GM18517 (cell line): ENCODE results near the gene FCHSD2.

Experiments used
- ATAC-seq: cut with Tn5 transposase; IDR thresholded peaks from one replicate; pipeline ENCODE4 v1.9.1; 2021; ENCODE audit warnings: mild to moderate bottlenecking, moderate library complexity; ENCODE audit not compliant: unreplicated experiment

FCHSD2 gene

DNA sequence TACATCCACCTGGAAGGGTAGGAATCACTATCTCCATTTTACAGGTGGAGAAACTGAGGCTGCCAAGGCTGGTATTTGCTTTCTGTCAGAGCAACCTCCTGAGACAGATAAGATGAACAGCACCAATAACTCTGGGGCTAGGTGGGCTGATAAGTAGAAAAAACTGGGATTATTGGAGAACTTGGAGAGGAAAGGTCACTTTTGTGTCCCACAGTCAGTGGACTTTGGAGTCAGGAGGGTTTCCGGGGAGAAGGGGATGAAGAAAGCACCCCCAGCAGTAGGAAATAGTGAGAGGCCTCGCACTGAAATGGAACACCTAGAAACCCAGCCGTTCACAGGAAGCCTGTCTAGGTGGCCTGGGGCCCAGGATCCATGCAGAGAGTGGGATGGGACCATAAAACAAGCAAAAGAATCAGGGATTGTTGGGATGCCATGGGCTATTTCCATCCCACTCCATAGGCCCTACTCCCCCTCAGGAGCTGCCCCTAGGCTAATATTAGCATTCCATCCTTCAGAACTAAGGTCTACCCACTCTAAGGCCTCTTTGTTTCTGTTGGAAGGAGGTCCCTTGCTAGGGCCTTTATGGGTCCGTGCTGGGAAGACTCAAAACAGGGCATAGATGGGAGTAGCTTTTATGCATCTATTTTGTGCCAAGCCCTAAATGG, 31.0 kb upstream of the FCHSD2 start:
- no peak for ATAC-seq

GRCh38 chr11:73171436-73172161, 29.5 kb upstream of the FCHSD2 start:
- no peak for ATAC-seq

GRCh38 chr11:73170140-73170539, 28.0 kb upstream of the FCHSD2 start:
- ATAC-seq: no peak

DNA sequence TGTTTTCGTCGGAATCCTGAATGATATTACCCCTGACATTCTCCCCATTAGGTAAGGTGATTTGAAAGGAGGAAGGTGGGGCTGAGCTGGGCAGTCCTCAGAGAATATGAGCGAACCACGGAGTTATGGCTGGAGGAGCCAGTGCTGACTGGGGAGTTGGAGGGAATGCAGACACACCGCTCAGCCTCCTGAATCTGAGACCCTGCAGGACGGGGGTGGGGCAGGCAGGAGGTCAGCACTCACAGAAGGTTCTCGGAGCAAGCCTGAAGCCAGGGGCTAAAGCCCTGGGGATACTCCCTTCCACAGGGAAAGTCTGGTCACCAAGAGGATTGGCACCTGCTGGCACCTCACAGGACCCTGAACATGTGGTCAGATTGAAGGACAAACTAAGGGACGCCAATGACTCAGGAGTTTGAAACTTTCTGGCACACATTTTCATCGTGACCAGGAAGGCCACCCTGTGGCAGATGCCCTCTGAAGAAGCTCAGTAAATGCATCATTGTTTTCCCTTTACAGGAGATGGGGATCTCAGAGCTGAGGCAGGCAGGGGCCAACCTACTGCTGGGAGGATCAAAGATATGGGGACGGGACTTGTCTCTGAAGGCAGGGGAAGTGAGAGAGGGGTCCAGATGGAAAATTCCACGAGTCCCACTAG, 26.9 kb upstream of the FCHSD2 start:
- ATAC-seq: no peak

DNA sequence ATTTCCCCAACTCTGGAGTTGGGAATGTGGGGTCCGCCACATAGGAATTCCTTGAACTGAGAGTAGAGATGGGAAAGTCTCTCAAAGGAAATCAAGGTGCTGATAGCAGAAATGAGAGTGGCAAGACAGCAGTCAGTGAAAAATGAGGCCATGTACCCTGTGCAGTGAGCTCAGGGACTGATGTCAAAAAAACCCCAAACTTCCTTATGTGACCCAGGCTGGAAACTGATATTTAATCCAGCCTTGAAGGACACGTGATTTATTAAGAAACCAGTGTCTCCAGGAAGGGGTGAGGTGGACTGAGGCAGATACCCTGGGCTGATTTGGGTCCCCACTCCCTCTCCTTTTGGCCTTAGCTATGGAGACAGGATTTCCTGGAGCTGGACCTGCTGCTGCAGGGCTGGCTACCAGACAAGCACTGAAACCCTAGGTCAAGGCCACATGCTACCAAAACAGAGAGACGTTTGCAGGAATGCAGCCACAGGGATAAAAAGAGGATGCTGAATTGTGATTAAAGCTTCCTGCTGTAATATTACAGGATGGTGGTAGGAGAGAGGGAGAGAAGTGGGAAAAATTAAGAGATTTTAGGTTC, 25.3 kb upstream of the FCHSD2 start:
- no peak for ATAC-seq

DNA sequence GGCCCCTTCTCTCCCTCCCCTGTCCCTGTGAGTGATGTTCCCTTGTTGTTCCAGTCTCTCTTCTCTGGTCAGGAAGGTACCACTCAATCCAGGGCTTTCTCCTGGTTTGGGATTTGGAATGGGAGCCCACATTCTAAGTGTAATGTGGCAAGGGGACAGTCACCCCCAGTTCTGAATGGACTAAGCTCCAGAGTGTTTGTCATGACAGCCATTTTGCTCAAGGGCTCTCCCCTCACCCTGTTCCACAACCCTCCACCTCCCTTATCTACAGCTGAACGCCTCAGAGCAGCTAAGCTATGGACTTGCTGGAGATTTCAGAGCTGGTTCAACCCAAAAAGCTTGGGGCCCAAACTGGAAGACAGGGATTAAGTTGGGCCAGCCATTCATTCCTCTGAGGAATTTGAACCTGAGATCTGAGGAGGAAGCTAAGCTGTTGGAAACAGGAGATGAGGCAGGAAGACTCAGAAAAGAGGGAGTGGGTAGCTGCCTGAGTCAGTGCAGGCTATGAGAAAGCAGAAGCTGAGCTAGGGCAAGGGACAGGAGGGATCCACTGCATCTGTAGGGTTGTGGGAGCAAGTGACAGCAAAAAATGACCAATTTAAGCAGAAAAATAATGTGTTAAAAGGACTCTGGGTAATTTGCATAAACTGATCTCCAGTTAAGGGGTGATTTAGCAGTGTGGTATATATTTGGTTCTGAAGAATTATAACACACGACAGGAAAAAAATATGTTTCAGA, 22.9 kb upstream of the FCHSD2 start:
- no peak for ATAC-seq

GRCh38 chr11:73163638-73164174, 21.6 kb upstream of the FCHSD2 start:
- ATAC-seq: no peak

- no peak for ATAC-seq
These were observed 20.1 kb upstream of the FCHSD2 start for GRCh38 chr11:73162196-73162740.

GRCh38 chr11:73160005-73160760, 18.1 kb upstream of the FCHSD2 start:
- ATAC-seq: no peak

DNA sequence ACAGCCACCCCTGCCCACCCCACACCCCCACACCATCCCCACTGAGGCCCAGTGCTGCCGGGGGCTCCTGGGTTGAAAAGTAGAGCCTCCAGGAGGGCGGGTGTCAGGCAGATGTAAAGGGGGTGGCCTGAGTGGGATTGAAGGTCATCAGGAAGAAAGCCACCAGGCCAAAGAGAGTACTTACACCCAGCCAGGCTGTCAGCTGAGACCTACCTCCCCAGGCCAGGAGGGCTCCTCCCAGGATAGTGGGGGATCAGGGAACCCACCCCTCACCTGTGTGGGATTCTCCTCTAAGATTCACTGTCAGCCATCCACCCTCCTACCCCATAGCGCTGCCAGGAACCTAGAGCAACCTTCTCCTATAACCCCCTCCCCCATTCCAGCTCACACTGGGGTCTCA, 17.2 kb upstream of the FCHSD2 start:
- no peak for ATAC-seq

DNA sequence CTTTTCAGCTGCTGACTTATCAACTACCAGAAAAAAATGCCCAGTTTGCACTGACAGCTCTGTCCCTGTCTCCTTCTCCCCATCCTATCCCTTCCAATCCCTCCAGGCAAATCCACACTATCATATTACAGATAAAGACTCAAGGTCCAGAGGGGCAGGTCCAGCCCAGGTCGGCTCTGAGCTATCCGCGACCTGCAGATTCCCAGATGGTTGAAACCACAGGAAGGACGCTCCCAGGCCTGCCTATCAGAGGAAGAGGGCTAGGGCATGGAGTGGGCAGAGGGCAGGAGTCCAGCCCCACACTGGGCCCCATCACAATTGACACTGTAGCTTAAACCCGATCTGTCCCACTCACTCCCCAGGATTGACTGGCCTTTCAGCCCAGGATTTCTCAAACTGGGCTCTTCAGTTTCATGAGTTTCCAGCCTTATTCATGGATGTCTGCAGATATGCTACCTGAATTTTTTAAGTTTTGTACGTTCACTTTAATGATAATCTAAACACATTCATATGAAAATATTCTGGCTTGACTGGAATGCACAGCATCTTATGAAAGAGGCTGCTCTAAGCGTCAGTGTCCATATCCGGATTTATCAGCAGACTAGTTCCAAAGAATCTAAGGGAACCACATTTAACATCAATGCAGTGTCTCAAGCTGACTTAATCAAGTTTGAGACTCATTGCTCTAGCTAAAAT, 16.4 kb upstream of the FCHSD2 start:
- ATAC-seq: no peak

- ATAC-seq: peak; percentile 28
These were observed 15.2 kb upstream of the FCHSD2 start for GRCh38 chr11:73157101-73158010.

DNA sequence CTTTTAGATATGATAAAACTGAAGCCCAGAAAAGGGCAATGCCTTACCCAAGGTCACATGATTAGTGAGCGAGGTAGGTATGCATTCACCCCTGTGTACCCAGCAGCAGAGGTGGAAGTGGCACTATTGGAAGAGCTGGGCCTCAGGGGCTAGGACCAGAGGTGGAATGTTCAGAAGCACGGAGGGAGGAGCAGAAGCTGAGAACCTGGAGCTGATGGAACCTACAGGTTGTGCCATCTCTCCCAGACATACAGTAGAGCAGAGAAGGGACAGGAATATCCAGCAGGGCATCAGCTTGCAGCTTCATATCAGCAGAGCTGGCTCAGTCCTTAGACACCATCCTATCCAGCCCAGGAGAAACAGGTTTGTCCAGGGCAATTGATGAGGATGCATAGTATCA, 14.6 kb upstream of the FCHSD2 start:
- ATAC-seq: no peak

GRCh38 chr11:73156114-73156513, 14.0 kb upstream of the FCHSD2 start:
- no peak for ATAC-seq

DNA sequence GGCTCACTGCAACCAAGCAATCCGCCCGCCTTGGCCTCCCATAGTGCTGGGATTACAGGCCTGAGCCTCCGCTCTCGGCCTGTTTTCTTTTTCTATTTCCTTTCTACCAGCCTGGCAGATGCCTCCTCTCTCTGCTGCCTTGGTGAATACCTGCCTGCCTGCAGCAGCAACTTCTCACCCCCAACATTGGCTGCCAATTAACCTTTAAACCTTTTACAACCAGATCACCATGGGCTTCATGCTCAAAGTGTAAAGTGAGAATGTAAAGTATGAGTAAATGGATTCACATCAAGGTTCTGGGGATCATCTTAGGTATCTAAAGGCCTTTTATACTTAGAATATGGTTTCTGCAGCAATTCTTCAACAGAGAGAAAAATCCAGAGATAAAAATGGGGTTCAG, 13.0 kb upstream of the FCHSD2 start:
- no peak for ATAC-seq

GRCh38 chr11:73154178-73154577, 12.1 kb upstream of the FCHSD2 start:
- peak; percentile 43 for ATAC-seq

GRCh38 chr11:73152861-73153483, 10.9 kb upstream of the FCHSD2 start:
- peak; percentile 76 for ATAC-seq
